Fibroblast of skin of left quadriceps (primary cell): ENCODE results near the gene CCDC187.

Experiments
- DNase-seq, 2 experiments: peaks; one replicate each; pipeline ENCODE4 v3.0.0-alpha.2; 2013; ENCODE audit warnings: low read depth in 2 of 2

CCDC187 gene

DNA sequence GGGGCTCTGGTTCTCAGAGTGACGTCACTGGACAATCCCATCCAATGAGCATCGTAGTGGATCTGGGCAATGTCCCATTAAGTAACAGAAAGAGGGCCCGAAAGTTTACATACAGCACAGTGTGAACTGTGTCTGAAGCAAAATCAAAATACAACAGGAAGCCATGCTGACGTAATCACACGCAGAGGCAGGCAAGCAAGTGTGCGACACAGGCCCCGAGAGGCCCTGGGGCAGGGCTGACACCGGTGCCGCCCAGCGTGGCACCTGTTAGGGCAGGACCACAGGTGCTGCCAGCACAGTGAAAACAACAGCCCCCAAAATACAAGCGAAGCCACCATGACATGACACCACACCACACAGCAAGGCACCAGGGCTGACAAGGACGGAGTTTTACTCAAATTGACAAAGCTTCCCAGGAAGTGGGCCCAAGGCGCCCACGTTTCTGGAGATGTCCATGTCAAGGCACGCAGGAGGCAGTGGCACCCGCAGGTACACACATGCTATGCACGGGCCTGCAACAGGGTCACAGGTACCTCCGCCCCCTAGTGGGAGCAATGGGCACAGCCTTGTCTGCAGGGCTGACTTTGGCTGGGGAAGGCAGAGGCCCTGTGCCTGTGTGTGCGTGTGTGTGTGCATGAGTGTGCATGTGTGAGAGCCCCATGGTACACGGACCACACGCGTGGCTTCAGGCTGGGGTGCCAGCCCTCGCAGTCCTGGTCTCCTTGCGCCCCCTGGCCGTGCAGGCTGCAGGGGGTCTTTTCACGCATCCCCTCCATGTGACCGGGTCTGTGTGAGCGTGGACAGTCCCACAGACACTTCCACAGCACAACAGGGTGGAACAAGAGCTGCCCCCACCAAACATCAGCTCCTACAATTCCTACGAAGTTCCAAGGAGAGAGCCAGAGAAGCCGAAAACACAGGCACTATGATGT, 77.9 kb downstream of the CCDC187 start:
- peak in 1 of 2 experiments; percentile 8 for DNase-seq

DNA sequence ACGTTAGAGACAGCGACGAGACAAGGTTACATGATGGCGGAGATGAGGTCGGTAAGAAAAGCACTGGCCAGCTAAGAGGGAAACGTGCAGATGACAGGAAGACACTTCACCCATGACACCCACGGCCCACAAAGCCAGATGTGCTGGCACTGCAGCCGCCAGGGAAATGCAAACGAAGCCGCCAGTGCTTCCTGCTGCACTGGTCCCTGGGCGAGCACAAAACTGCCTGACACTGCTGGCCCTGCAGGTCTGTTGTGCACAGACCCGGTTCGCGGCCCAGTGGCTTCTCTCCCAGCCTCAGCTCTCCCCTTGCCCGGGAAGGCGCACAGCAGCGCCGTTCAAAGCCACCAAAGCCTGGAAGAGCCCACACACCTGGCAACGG, 78.5 kb downstream of the CCDC187 start:
- DNase-seq: no peak

DNA sequence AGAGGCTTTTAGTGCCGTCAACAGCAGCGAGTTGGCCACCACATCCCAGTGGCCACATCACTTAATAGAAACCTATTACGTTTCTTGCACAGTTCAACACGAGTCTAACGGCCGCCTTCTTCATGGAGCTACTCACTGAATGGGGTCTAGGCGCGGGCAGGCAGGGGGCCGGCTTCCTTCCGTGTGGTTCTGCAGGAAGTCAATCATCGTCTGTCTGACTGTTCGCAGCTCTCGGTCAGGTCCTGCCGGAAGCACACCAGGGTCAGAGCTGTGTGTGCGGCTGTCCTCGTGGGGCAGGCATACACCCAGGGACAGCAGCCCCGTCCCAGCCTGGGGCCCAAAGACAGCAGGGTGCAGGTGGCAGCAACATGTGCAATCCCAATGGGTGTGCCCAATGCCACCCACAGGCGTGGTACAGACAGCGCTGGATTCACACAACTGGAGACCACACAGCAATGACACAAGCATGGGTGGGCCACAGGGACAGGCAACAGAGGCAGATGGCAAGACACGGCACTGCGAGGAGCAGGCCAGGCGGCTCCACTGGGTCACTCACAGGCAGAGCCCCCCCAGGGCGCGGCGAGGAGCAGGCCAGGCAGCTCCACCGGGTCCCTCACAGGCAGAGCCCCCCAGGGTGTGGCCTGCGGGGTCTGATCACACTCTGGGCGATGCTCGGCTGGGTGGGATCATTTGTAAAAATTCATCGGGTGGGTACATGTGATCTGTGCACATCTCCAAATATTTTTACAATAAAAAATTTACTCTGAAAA, 79.8 kb downstream of the CCDC187 start:
- DNase-seq: no peak

DNA sequence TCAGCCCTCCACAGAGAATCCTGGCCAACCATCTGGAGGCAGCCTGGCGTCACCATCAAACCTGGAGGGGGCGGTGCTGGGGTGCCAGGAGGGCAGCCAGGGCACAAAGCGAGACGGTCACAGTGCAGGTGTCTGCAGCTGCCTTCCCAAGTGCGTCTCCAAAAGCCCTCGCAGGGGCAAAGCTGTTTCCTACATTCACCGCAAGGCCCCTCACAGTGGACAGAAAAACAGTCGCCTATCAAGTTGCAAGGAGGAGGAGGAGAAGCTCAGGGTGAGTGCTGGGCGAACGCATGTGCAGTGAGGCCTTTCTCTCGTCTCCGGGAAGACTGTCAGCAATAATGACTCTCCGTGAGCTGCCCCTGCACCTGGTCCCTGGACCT, 81.0 kb downstream of the CCDC187 start:
- DNase-seq: no peak

DNA sequence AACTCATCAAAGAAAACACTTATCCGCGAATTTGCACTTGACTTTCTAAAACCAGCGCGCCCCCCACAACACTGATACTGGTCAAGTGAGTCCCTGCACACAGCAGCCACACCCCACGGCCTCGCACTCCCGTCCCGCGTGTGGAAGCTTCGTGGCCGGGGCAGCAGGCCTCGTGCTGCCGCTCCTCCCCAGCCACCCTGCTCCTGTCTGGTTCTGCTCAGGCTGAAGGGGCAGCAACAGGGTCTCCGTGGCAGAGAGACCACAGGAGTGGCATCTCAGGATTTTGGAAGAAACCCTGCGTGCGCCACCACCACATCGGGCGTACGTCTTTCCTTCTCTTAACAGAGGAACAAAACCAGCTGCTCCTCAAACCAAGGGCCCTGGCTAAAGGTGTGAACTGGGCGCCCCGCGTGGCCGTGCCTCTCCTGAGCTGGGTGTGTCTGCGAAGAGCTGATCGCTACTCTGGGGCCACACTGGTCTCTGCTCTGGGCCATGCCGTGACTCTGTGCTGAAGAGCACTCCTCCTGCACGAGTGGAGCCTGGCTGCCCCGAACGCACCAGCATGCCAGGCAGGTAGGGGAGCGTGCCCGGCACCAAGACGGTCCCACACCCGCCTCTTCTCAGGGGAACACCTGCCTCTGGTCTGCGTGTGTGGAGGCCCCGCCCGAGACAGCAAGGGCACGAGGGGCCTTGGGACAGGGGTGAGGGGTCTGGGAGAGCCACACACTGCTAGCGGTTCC, 81.6 kb downstream of the CCDC187 start:
- DNase-seq: no peak

DNA sequence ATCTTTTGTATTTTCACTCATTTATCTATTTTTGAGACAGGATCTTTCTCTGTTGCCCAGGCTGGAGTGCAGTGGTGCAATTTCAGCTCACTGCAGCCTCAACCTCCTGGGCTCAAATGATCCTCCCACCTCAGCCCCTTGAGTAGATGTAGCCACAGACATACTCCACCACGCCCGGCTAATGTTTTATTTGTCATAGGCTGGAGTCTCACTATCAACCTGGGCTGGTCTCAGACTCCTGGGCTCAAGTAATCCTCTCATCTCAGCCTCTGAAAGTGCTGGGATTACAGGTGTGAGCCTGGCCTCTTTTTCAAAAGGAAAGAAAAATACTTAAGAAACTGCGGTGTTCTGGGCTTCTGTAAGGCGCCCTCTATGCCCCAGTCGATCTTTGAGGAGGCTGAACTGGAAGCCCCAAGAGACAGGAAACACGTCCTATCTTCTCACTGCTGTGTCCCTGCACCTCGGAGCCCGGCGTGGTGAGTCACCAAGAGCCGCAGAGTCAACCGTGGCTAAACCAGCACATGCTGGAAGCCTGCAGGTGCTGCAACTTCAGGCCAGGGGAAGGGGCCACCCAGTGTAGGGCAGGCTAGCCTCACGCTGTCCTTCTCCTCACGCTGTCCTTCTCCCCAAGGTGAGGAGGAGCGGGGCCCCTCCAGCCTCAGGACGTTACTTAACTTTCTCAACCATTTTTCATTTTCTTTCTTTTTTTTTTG, 83.7 kb downstream of the CCDC187 start:
- DNase-seq: no peak

DNA sequence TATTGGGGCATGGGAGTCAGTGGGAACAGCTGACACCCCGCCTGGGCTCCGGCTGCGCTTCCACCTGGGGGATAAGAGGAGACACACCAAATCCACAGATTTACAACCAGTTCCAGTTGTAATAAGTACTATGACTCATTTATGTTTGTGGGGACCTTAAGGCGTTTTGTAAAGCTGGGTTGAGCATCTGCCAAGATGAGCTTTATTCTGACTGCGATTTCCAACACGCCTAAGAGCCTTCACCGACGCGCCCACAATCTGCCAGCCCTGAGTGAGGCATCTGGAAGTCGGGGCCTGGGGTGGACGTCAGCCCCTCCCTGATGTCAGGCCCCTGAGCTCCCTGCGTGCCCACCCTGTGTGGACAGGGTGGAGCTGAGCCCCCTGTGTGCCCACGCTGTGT, 84.6 kb downstream of the CCDC187 start:
- DNase-seq: peak; percentile 8 to 19

DNA sequence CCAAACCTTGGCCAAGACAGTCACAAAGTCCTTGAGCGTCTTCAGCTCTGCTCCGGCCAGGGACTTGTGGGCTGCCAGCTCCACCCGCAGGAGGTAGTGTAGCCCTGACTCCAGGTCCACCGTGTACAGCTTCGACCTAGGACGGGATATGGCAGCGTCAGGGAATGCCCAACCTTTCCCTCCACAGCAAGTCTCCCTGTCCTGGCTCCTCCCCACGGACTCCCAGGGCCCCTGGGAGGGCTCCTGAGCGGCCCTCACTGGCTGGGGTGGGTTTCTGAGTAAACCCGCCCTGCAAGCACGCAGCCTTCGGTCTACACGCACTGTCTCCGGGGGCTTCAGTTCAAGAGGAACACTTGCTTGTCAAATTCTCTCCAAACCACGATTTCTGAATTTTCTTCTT, 85.2 kb downstream of the CCDC187 start:
- no peak for DNase-seq

DNA sequence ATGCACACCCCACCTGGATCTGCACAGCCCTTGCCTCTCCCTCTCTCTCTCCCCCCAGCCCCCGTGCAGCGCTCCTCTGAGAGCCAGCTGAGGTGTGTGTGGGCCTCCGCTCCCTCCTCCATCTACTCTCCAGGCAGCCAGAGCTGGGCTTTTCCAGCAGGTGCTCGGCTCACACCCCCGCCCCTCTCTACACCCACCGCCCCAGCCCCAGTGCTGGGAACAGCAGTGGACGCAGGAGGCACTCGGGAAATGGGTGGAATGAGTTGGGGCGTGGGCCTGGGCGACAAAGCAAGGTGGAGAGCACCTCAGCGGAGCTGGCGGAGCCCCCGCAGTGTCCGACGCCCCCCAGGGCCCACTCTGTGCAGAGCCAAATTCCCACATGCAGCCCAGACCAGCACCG, 85.6 kb downstream of the CCDC187 start:
- DNase-seq: no peak

DNA sequence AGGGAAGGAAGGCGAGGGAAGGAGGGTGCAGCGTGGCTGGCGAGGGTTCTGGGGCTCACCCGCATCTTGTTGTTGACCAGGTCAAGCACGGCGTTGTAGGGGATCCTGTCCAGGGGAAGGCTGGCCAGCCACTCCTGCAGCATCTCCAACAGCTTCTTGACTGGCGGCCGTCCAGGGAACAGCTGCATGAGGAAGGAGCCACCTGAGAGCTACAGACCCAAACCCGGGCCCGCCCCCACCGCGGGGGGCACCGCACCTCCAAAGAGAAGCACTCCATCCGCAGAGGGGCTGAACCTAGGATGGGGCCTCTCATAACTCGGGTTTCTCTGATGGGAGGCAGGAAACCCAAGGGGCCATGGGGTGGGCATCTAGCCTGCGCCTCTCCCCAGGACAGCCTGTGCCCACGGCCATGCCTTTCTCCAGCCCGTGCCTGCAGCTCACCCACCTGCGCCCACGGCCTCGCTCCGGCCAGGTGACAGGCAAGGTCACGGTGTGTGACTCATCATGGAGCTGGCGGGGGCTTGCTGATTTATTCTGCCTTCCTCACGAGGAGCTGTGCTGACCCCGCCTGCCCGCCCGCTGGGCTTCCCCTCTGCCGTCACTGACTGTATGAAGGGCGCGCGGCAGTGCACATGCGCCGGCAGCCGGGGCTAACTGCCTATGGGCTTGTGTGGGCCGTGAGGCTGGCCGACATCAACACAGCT, 87.2 kb downstream of the CCDC187 start:
- DNase-seq: no peak

DNA sequence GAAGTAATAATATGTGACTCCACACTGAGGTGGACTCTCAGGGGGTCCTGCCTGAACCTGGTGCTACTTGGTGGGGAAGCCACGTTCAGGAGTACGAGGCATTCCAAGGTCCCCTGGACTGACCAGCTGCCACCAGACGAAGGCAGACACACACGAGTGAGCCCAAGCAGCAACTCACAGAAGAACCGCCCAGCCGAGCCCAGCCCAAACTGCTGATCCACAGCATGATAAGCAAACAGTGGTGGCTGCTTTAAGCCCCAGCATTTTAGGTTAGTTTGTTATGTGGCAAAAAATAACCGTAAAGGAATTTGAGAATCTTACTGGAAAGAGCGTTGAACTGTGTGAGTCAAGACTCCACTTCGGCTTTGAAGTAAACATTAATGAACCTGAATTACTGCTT, 90.2 kb downstream of the CCDC187 start:
- no peak for DNase-seq

DNA sequence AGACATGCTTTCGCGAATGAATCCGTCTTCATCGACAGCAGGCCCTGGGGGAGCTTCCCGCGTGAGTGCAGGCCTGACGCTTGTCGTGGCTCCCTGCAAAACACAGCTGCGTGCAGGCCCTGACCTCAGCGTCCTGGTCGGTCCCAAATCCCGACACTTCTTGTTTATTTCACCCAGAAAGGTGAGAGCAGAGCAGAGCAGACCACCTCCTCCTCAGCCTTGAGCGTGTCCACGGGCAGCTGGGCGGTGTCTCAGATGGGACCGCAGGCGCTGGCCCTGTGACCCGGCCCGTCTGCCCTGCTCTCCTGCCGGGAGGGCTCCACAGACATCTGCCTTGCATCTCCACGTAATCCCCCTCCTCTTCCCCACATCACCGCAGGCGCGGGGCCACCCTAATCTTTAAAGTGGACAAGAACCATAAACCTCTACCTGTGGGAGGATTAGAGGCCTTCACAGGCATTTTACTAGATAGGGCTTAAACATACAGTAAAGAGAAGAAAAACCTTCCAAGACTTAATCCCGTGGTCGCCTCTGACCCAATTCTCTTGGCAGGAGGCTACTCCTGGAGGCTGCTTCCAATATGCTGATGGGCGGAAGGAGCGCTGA, 91.4 kb downstream of the CCDC187 start:
- no peak for DNase-seq

DNA sequence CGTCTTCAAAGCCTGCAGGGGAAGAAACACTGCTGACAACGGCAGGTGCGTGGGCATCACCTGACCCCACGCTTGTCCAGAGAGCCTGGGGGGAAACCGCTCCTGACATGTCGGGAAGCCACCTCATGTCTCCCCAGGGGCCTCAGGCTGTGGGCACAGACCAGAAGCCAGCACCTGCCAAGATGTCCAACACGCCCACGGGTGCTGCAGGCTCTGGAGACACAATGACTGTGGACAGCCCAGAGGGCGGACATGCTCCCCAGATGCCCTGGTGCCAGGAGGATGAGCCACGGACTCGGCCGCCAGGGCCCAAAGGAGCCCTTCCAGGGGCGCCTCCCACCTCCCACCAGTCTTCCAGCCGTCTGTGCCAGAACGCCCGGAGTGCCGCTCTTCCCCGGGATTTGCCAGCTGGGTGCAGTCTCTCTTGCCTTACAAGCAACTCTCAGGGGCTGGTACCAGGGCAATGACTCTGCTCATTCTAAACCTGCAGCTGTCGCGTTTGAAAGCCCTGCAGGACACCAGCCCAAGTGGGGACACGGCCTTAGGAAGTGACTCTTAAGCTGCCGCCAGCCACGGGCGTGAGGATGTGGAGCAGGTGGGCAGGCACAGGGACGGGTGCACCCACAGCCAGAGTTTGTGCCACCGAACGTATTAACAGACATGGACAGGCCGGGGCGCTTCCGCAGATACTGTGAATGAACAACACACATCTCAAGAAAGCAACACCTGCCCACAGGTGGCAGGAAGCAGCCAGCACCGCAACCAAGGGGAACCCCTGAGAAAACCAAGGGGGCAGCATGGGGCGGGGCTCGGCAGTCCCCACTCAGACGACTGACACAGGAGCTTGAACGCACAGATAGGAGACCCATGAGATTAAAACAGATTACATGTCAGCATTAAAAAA, 92.2 kb downstream of the CCDC187 start:
- DNase-seq: no peak

DNA sequence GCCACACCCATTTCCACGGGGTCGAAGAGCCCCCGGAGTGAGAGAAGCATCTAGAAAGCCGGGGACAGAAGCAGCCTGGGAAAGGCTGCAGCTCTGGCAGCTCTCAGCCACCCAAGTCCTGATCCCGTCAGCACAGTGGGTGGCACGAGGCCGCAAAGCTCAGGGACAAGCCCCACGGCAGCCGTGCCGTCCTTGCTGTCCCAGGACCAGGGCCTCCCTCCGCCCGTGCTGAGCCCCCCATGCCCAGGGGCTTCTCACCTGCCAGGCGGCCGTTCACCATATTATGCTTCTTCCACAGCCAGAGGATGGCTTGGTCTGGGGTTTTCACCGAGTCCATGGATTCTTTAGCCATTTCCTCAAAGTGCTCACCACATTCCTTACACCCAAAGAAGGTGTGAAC, 92.9 kb downstream of the CCDC187 start:
- no peak for DNase-seq

DNA sequence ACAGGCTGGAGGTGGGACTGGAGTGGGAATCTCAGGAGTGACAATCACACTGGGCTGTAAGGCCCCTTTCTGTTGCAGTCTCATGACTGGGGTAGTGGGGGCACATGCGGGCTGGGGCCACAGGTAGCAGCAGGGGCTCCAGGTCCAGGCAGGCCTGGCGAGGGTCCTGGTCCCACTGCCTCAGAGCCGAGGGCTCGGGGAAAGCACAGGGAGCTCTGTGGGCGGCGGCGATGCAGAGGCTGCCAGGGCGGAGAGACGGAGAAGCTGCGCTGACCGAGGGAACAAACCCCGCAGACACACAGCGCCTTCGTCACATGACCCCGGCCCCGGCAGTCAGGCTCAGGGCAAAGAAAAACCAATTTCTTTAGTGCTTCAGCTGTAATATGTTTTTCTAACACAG, 93.6 kb downstream of the CCDC187 start:
- no peak for DNase-seq

DNA sequence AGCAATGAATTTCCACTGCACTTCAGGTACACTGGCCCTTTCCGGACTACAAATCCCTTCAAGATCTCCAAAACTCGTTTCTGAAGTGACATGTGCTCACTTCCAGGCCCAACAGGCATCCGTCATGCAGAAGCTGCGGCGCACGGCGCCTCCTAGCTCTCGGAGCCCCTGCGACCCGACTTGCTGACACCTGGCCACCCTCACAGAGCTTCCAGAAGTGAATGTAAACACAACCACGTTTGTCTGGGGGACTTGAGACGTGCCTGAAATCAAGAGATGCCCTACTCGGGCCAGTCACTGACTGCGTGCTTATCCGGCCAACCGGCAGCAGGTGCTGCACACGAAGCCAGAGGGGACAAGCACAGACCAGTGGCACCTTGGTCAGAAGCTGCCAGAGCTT, 94.1 kb downstream of the CCDC187 start:
- DNase-seq: no peak

DNA sequence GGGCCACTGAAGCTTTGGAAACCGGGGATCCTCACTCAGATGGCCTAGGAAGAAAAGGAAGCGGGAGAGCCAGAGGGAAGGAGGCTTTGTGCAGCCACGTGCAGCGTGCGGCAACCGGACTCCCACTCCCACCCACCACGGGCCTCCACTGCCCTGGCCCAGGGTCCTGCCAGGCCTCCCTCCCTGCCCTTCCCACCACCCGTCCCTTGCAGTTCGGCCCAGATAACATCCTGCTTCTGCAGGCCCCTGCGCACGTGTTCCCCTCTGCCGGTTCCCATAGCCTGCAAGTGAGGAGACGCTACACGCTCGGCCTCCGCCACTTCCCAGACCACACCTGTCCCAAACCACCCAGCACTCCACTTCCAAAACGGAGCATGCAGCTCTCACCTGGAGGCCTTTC, 94.7 kb downstream of the CCDC187 start:
- no peak for DNase-seq

DNA sequence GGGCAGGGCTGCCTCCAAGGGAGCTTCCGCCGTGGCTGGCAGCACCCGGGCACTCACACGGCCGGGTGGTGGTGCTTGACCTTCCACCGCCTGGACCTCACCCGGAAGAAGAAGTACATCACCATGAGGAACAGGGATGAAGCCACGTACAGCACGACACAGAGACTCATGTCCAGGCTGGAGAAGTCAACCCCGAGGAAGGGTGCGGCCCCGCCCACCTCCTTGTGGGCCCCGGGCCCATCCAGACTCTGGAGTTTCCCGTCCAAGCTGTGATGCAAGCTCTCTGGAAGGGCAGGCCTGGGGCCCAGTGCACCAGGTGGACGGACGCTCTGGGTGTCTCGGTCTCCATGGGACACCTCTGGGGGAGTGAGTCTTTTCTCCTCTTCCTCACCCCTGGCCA, 95.2 kb downstream of the CCDC187 start:
- no peak for DNase-seq

DNA sequence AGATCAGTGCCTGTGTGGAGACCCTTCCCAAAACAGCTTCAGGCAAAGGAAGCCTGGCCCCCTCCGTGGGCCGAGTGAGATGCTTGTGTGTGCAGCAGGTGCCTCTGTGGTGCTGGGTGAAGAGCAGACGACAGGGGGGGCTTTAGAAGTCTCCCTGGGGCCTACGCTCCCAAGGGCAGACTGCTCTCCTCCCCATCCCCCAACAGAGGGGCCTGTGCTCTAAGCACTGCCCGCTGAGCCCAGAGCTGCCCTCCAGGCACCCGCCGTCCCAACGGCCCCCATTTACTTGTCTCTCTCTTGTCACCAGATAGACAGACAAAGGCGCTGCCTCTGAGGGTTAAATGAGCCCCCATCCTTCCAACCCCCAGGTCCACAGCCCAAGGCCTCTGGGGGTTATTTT, 96.3 kb downstream of the CCDC187 start:
- no peak for DNase-seq
